ENCODE data around the gene MBNL2.

DNA sequence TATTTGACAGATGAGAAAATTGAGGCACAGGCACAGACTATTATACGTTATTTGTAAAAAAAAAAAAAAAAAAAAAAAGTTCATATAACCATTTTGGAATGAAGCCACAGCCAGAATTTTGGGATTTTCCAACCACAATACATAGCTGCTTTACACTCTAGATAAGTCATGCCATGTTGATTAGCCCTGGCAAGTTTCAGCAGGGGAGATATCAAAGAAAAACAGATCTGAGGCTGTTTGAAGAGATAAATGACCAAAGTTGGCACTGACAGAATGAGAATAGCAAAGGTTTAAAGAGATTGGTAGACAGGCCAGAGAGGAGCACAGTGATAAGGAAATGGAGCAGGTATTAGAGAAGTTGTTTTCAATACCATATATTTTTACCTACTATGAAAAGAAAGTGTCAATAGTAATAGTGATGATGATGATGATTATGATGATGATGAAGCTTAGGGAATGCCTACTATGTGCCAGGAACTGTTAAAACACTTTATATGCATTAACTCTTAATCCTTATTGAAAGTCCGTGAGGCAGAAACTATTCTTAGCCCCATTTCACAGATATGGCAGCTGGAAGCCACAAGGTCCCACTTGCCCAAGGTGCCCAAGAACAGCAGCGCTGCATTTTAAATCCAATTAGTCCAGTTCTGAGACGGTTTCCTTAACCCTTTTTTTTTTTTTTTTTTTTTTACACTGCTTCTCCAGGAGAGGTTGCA is 105.5 kb downstream of the MBNL2 start:
- TF ChIP-seq GABPA (IDR thresholded peaks at IDR 0.05; ENCODE audit: low read depth) (no peak), REST (IDR thresholded peaks at IDR 0.05; ENCODE audit: insufficient replicate concordance, low read depth) (no peak), CTCF (IDR thresholded peaks at IDR 0.05; ENCODE audit: insufficient read depth, low read length) (no peak), POLR2AphosphoS5 (IDR thresholded peaks at IDR 0.05; ENCODE audit: low read depth) (no peak)

All from HL-60 (cell line).